A549 (cell line): ENCODE data around the gene MTFP1. TPM values are rescaled to one million over a fixed set of nuclear protein-coding genes. Genes with fewer than 3 reads are reported as not detected.

ENCODE experiments used
- ATAC-seq, 2 experiments: fragments of 200-7000 bp in 1 of 2; fragments of >200 bp in 1 of 2; cut with Nextera tagmentation in 1 of 2; cut with Tn5 transposase in 1 of 2; 3 replicates each; pipeline versions ENCODE4 v1.8.0 to v1.9.1; 2018 to 2020; ENCODE audit warnings: mild to moderate bottlenecking in 1 of 2, moderate library complexity in 1 of 2
- CTCF ChIA-PET: fragments of 300-600 bp; sonication (Branson Sonifier 250); formaldehyde crosslinking; extraction: SDS; loops from one replicate; lab custom pipeline; 2021; ENCODE audit warnings: antibody characterized with exemption, inconsistent platforms; lab: Yijun Ruan, JAX
- POLR2A ChIA-PET: fragments of 350-600 bp; formaldehyde crosslinking; extraction: SDS; loops from one replicate; lab custom pipeline; 2021; ENCODE audit warnings: antibody characterized with exemption, inconsistent platforms; lab: Yijun Ruan, JAX
- DNase-seq, 2 experiments: peaks; one replicate each; pipeline versions ENCODE4 v3.0.0 to v3.0.0-alpha.2; 2011 to 2016; ENCODE audit warnings: low read depth in 1 of 2, low spot score in 1 of 2
- FAIRE-seq: peaks from 2 replicates; lab custom pipeline; 2011; peaks lifted over from hg19 to GRCh38; lab: Jason Lieb, UNC
- H3K27ac ChIP-seq, 2 experiments: fragments of >200 bp; sonication (Bioruptor Twin); formaldehyde crosslinking; 3 replicates each; pipeline ENCODE4 v1.5.1; 2016 to 2017
- H3K4me1 ChIP-seq: fragments of >200 bp; sonication (Bioruptor Twin); formaldehyde crosslinking; 3 replicates; pipeline ENCODE4 v1.6.1; 2016
- H3K4me2 ChIP-seq: fragments of >200 bp; sonication (Bioruptor Twin); formaldehyde crosslinking; 3 replicates; pipeline ENCODE4 v1.6.1; 2016
- H3K4me3 ChIP-seq: fragments of >200 bp; sonication (Bioruptor Twin); formaldehyde crosslinking; 3 replicates; pipeline ENCODE4 v1.5.1; 2016
- H3K9me3 ChIP-seq: fragments of >200 bp; sonication (Bioruptor Twin); formaldehyde crosslinking; 3 replicates; pipeline ENCODE4 v1.6.1; 2016
- ATOH8 ChIP-seq: fragments of 250-450 bp; sonication (Bioruptor Pico); IDR thresholded peaks from 2 replicates; pipeline ENCODE4 v1.5.0; 2020; ENCODE audit warnings: low read depth, mild to moderate bottlenecking, moderate library complexity
- BCL3 ChIP-seq: fragments of >200 bp; sonication (Bioruptor Twin); formaldehyde crosslinking; IDR thresholded peaks from 3 replicates; pipeline ENCODE4 v1.6.1; 2016
- CHD2 ChIP-seq: fragments of 150-350 bp; IDR thresholded peaks from 2 replicates; pipeline ENCODE4 v1.6.1; 2014; ENCODE audit warnings: low read length; ENCODE audit not compliant: partially characterized antibody
- ELK1 ChIP-seq: fragments of 150-350 bp; IDR thresholded peaks from 2 replicates; pipeline ENCODE4 v1.6.1; 2014; ENCODE audit warnings: low read depth, mild to moderate bottlenecking, low read length
- EP300 ChIP-seq, 2 experiments: fragments of >200 bp; sonication (Bioruptor Twin); formaldehyde crosslinking; IDR thresholded peaks; 2 replicates in 1 of 2; 3 replicates in 1 of 2; pipeline ENCODE4 v1.6.1; 2016 to 2017
- GATA3 ChIP-seq: IDR thresholded peaks from 2 replicates; pipeline ENCODE4 v1.6.1; 2012; ENCODE audit warnings: borderline replicate concordance
- HEYL ChIP-seq: fragments of 250-450 bp; sonication (Bioruptor Pico); IDR thresholded peaks from 2 replicates; pipeline ENCODE4 v1.8.0; 2021; ENCODE audit warnings: mild to moderate bottlenecking, moderate library complexity
- HMGXB4 ChIP-seq: fragments of 250-450 bp; sonication (Bioruptor Pico); IDR thresholded peaks from 2 replicates; pipeline ENCODE4 v1.5.0; 2021; ENCODE audit warnings: mild to moderate bottlenecking, moderate library complexity, borderline replicate concordance
- JUN ChIP-seq, 2 experiments: fragments of >200 bp; sonication (Bioruptor Twin); formaldehyde crosslinking; IDR thresholded peaks; 2 replicates in 1 of 2; 3 replicates in 1 of 2; pipeline ENCODE4 v1.6.1; 2016 to 2017
- JUNB ChIP-seq: fragments of >200 bp; sonication (Bioruptor Twin); formaldehyde crosslinking; IDR thresholded peaks from 2 replicates; pipeline ENCODE4 v1.6.1; 2016
- KDM1A ChIP-seq: fragments of 200-600 bp; sonication (generic); IDR thresholded peaks from 2 replicates; pipeline ENCODE4 v1.6.1; 2016; ENCODE audit warnings: low read depth, mild to moderate bottlenecking
- KDM5A ChIP-seq: fragments of 200-600 bp; sonication (generic); IDR thresholded peaks from 2 replicates; pipeline ENCODE4 v1.6.1; 2016; ENCODE audit warnings: antibody characterized with exemption, mild to moderate bottlenecking
- MAFK ChIP-seq: fragments of 450-650 bp; IDR thresholded peaks from 2 replicates; pipeline ENCODE4 v1.6.1; 2014; ENCODE audit not compliant: partially characterized antibody
- NR3C1 ChIP-seq: fragments of >200 bp; sonication (Bioruptor Twin); formaldehyde crosslinking; IDR thresholded peaks from 3 replicates; pipeline ENCODE4 v1.6.1; 2017
- PHF8 ChIP-seq: fragments of 200-600 bp; sonication (generic); IDR thresholded peaks from 2 replicates; pipeline ENCODE4 v1.6.1; 2016; ENCODE audit warnings: low read depth, mild to moderate bottlenecking, antibody characterized with exemption, moderate library complexity, borderline replicate concordance
- POLR2A ChIP-seq: IDR thresholded peaks from 2 replicates; pipeline ENCODE4 v1.6.1; 2012; ENCODE audit warnings: mild to moderate bottlenecking, low read length
- POLR2AphosphoS2 ChIP-seq: conservative IDR thresholded peaks from 2 replicates; pipeline ENCODE4 v1.6.1; 2012; ENCODE audit warnings: low read length, improper control_type of control experiment, inconsistent platforms
- RCOR1 ChIP-seq: fragments of 150-350 bp; IDR thresholded peaks from 2 replicates; pipeline ENCODE4 v1.6.1; 2014; ENCODE audit warnings: antibody characterized with exemption, low read length, low read depth
- SMC3 ChIP-seq: fragments of >200 bp; sonication (Bioruptor Twin); formaldehyde crosslinking; IDR thresholded peaks from 3 replicates; pipeline ENCODE4 v1.6.1; 2018; ENCODE audit warnings: inconsistent platforms
- SREBF2 ChIP-seq: fragments of 450-650 bp; IDR thresholded peaks from 2 replicates; pipeline ENCODE4 v1.6.1; 2014; ENCODE audit warnings: mild to moderate bottlenecking, moderate library complexity
- TP53 ChIP-seq: fragments of 250-450 bp; sonication (Bioruptor Pico); IDR thresholded peaks from 2 replicates; pipeline ENCODE4 v1.5.0; 2021; ENCODE audit warnings: mild to moderate bottlenecking, moderate library complexity
- USF2 ChIP-seq: fragments of 450-650 bp; IDR thresholded peaks from 2 replicates; pipeline ENCODE4 v1.6.1; 2014; ENCODE audit warnings: antibody characterized with exemption
- ZC3H11A ChIP-seq: fragments of 450-650 bp; IDR thresholded peaks from 2 replicates; pipeline ENCODE4 v1.6.1; 2014; ENCODE audit warnings: antibody characterized with exemption, mild to moderate bottlenecking
- ZNF302 ChIP-seq: fragments of 250-450 bp; sonication (Bioruptor Pico); IDR thresholded peaks from 2 replicates; pipeline ENCODE4 v1.9.0; 2021; ENCODE audit warnings: inconsistent platforms, mild to moderate bottlenecking, moderate library complexity
- WGBS: methylation state at CpG from one replicate; pipeline ENCODE4 v1.1.6; 2017; ENCODE audit errors: missing lambda C conversion rate; 5-methylcytosine and 5-hydroxymethylcytosine counted together
- polyA plus RNA-seq, 4 experiments: library from polyadenylated mRNA; depleted of rRNA in 3 of 4; stranded (reverse); fragments of >200 nt; fragmentation: RNase III in 1 of 4; extraction: RNeasy Plus Mini Kit Qiagen cat#74134 plus additional on column Dnase treatment in 1 of 4; gene quantifications; 2 replicates in 3 of 4; 3 replicates in 1 of 4; pipeline ENCODE4 v1.2.3, GENCODE V29; 2011 to 2017

The MTFP1 gene
- polyA plus RNA-seq, 2 of the 4 experiments (the other 2 are of a cell fraction), result 23.8 to 52.0 TPM

GRCh38 chr22:30436196-30436595, 10.6 kb downstream of the MTFP1 start:
- POLR2A ChIA-PET, result interaction anchor here (0.8 kb wide), 1 partner anchor 12 kb away, joined by 4 read pairs; no protein-coding TSS in a partner anchor
- TF ChIP-seq BCL3, result no peak
- no peak for TF ChIP-seq MAFK
- no peak for TF ChIP-seq SMC3
- TF ChIP-seq EP300 (IDR thresholded peaks at IDR 0.05), result no peak
- no peak for TF ChIP-seq ELK1
- no peak for TF ChIP-seq KDM5A
- TF ChIP-seq CHD2, result no peak
- TF ChIP-seq, all 56 proteins: peak for 0
- Histone ChIP-seq H3K4me1 (no peaks in the 10 kb centered on the region), H3K9me3 (no peaks in the 10 kb centered on the region), H3K27ac (0 out of 6 replicates have a peak overlapping the region, but pooled peaks of 1 of the 2 experiments have one; percentile 4), H3K4me2 (no peak overlapping the region), H3K4me3 (no peak overlapping the region)
- no peak for DNase-seq
- ATAC-seq, result no peak
- no peak for FAIRE-seq
- WGBS, result 89% methylated on average over 2 of the region's 2 CpGs
- CTCF ChIA-PET, result no interaction called here

GRCh38 chr22:30438559-30438958, 13.0 kb downstream of the MTFP1 start:
- no peak for ATAC-seq
- no peak overlapping the region for H3K4me2 ChIP-seq
- no peak for DNase-seq
- no peaks in the 10 kb centered on the region for H3K9me3 ChIP-seq
- H3K27ac ChIP-seq, result no peak overlapping the region
- H3K4me3 ChIP-seq, result no peak overlapping the region
- H3K4me1 ChIP-seq, result no peaks in the 10 kb centered on the region
- no peak for FAIRE-seq
- WGBS, result 64% methylated on average over 3 of the region's 3 CpGs
- CTCF ChIA-PET, result interaction anchor here (1.2 to 1.4 kb wide), 4 partner anchors 12 to 163 kb away, joined by 3 to 6 read pairs (median 4); partner anchors contain the start of gene MTFP1
- POLR2A ChIA-PET, result no interaction called here
- TF ChIP-seq HEYL (CRISPR knock-in tag) (no peak), SREBF2 (no peak), TP53 (CRISPR knock-in tag) (no peak), PHF8 (no peak), ZNF302 (CRISPR knock-in tag) (no peak), JUN (IDR thresholded peaks at IDR 0.05) (no peak), BCL3 (no peak), USF2 (no peak), NR3C1 (no peak), POLR2A (no peak), JUNB (no peak), POLR2AphosphoS2 (no peak), ELK1 (no peak), GATA3 (no peak), KDM1A (no peak)

GRCh38 chr22:30439226-30439625, 13.7 kb downstream of the MTFP1 start:
- Histone ChIP-seq H3K9me3 (no peaks in the 10 kb centered on the region), H3K4me2 (no peak overlapping the region), H3K4me3 (no peak overlapping the region), H3K27ac (no peak overlapping the region), H3K4me1 (no peaks in the 10 kb centered on the region)
- ATAC-seq (no peak), DNase-seq (no peak), FAIRE-seq (no peak)
- CTCF ChIA-PET, result interaction anchor here (1.4 kb wide), 1 partner anchor 13 kb away, joined by 6 read pairs; the partner anchor contains the start of gene MTFP1
- POLR2A ChIA-PET, result no interaction called here
- 71% methylated on average over 3 of the region's 4 CpGs for WGBS
- TF ChIP-seq RCOR1 (no peak), ATOH8 (no peak), ZC3H11A (no peak), POLR2AphosphoS2 (no peak), HMGXB4 (no peak), USF2 (no peak)
